ENCODE results near the gene COL23A1.

DNA sequence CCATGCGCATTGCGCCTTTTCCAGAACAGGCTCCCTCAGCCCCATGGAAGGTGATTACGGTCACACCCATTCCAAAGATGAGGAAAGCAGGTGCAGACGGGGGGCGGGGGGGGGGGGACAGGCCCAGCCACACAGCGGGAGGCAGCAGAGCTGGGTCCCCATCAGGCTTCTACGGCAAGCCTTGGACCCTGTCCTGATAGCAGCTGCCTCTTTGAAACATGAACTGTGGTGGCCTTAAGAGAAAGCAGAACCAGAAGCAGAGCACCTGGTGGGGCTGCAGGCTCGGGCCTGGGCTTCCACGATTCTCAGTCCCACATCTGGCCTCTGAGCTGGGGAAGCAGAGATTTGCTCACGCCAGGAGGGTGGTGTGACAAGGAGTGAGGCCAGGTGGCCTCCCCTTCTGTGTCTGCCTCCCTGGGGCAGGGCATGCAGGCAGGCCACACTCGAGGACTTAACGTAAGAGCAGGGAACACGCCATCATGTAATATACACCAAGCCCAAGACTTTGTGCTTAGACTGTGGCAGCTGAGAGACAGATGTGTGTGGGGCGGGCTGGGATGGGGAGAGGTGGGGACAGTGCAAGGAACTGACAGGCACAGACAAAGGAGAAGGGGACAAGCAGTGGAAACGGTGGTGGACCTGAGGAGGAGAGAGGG, 343.4 kb downstream of the COL23A1 start:
- TF ChIP-seq POLR2AphosphoS5 (IDR thresholded peaks at IDR 0.05; ENCODE audit: borderline replicate concordance, low read depth, low read length) (no peak), EZH2 (IDR thresholded peaks at IDR 0.05) (no peak), FOXP2 (optimal IDR thresholded peaks at IDR 0.05; ENCODE audit: control extremely low read depth, extremely low read length, insufficient read depth) (no peak)

All from SK-N-MC (cell line).